ENCODE measurements around the gene MYPOP. TPM values are rescaled to one million over a fixed set of nuclear protein-coding genes. Genes with fewer than 3 reads are reported as not detected.
A peak's percentile ranks its signal among the peaks of the same experiment; 100 is the strongest.

MYPOP gene
- 10 to 100 TPM; 10.4 to 11.9 TPM for total RNA-seq
- long read RNA-seq, partial matches to known transcripts, result 0 of 2 reads
- long read RNA-seq, other reads (novel, unspliced or antisense), result 2 of 2 reads

GRCh38 chr19:45901912-45902650 is at the start of gene MYPOP:
Gene MYPOP, minus strand, starts transcription at chr19:45902613. Its CDS starts 840 bp downstream, at chr19:45901773.
- no peak for ATAC-seq
- DNase-seq, result peak in 1 of 2 donors; percentile 29
- intact Hi-C loops (cut with DNase I, micrococcal nuclease), result no loop called here

- DNase-seq (no peak), ATAC-seq (no peak)
- intact Hi-C loops (cut with DNase I, micrococcal nuclease), result no loop called here
Observed at GRCh38 chr19:45947926-45948325, 45.5 kb upstream of the MYPOP start.

GRCh38 chr19:45940515-45940805 is 38.0 kb upstream of the MYPOP start:
- intact Hi-C loops (cut with DNase I, micrococcal nuclease), result no loop called here
- ATAC-seq, result no peak

GRCh38 chr19:45939792-45940514 is 37.5 kb upstream of the MYPOP start:
- intact Hi-C loops (cut with DNase I, micrococcal nuclease), result no loop called here
- ATAC-seq (no peak), DNase-seq (no peak)

More at GRCh38 chr19:45940515-45940805, 38.0 kb upstream of the MYPOP start:
- no peak for DNase-seq

GRCh38 chr19:45938733-45939319 is 36.4 kb upstream of the MYPOP start:
- no peak for ATAC-seq
- intact Hi-C loops (cut with DNase I, micrococcal nuclease), result no loop called here

GRCh38 chr19:45935267-45935666 is 32.9 kb upstream of the MYPOP start:
- intact Hi-C loops (cut with DNase I, micrococcal nuclease), result no loop called here
- DNase-seq (no peak), ATAC-seq (no peak)

More at GRCh38 chr19:45938733-45939319, 36.4 kb upstream of the MYPOP start:
- DNase-seq, result no peak

- intact Hi-C loops (cut with DNase I, micrococcal nuclease), result no loop called here
- ATAC-seq (no peak), DNase-seq (no peak)
Observed at GRCh38 chr19:45934551-45935230, 32.3 kb upstream of the MYPOP start.

- ATAC-seq, result no peak
- DNase-seq, result no peak
- intact Hi-C loops (cut with DNase I, micrococcal nuclease), result no loop called here
Observed at GRCh38 chr19:45933759-45934158, 31.3 kb upstream of the MYPOP start.

- DNase-seq, result no peak
- intact Hi-C loops (cut with DNase I, micrococcal nuclease), result no loop called here
- no peak for ATAC-seq
Observed at GRCh38 chr19:45931055-45931454, 28.6 kb upstream of the MYPOP start.

- DNase-seq (no peak), ATAC-seq (no peak)
- intact Hi-C loops (cut with DNase I, micrococcal nuclease), result no loop called here
Observed at GRCh38 chr19:45929247-45929646, 26.8 kb upstream of the MYPOP start.

GRCh38 chr19:45927565-45928261 is 25.3 kb upstream of the MYPOP start:
- intact Hi-C loops (cut with DNase I, micrococcal nuclease), result no loop called here
- DNase-seq (peak; percentile 91 to 94), ATAC-seq (peak; percentile 99)

GRCh38 chr19:45924891-45925447 is 22.6 kb upstream of the MYPOP start:
- no peak for DNase-seq
- intact Hi-C loops (cut with DNase I, micrococcal nuclease), result no loop called here
- peak; percentile 58 for ATAC-seq

GRCh38 chr19:45922281-45922680 is 19.9 kb upstream of the MYPOP start:
- DNase-seq (no peak), ATAC-seq (no peak)
- intact Hi-C loops (cut with DNase I, micrococcal nuclease), result no loop called here

GRCh38 chr19:45920458-45920857 is 18.0 kb upstream of the MYPOP start:
- no peak for ATAC-seq
- DNase-seq, result no peak
- intact Hi-C loops (cut with DNase I, micrococcal nuclease), result no loop called here

- intact Hi-C loops (cut with DNase I, micrococcal nuclease), result no loop called here
- no peak for ATAC-seq
- no peak for DNase-seq
Observed at GRCh38 chr19:45919678-45920077, 17.3 kb upstream of the MYPOP start.

- DNase-seq, result no peak
- ATAC-seq, result no peak
- intact Hi-C loops (cut with DNase I, micrococcal nuclease), result no loop called here
Observed at GRCh38 chr19:45918721-45919120, 16.3 kb upstream of the MYPOP start.

- ATAC-seq, result no peak
- intact Hi-C loops (cut with DNase I, micrococcal nuclease), result no loop called here
- no peak for DNase-seq
Observed at GRCh38 chr19:45917421-45918091, 15.1 kb upstream of the MYPOP start.
